GM12875 (cell line): ENCODE data around the gene STK11.

Source experiments
- H3K4me3 ChIP-seq: one replicate; pipeline ENCODE4 v1.5.1; 2011; ENCODE audit warnings: low read depth, low read length, control low read depth
- CTCF ChIP-seq: IDR thresholded peaks from 2 replicates; pipeline ENCODE4 v1.5.1; 2011; ENCODE audit warnings: low read depth, mild to moderate bottlenecking, control low read depth, inconsistent platforms, low read length, moderate library complexity, borderline replicate concordance; ENCODE audit not compliant: insufficient read depth

STK11 gene

DNA sequence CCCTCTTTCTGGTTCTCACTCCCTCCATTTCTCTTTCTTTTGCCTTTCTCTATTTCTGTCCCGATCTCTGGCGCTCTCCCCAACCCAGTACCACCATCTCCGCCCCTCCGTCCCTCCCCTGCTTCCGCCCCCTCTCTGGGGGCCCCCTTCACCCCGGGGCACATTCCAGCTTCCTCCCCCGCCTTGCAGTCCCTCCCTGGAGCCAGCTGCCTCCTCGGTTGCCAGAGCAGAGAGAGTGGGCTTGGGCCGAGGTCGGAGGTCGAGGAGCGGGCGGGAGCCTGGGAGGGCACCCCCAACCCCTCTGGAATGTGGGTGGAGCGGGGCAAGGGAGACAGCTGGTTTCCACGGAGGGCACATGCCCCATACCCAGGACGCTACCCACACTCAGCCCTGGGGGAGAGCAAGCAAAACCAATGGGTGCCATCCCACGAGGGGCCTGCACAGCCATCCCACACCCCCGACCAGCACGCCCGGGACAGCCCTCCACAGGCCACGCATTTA is 57.1 kb downstream of the STK11 start:
- peak overlapping the region; percentile 68 for H3K4me3 ChIP-seq

GRCh38 chr19:1263188-1263587 is 57.6 kb downstream of the STK11 start:
- no peak for TF ChIP-seq CTCF
- H3K4me3 ChIP-seq: peak overlapping the region; percentile 68

More for the DNA sequence above, 57.1 kb downstream of the STK11 start:
- TF ChIP-seq CTCF: no peak

DNA sequence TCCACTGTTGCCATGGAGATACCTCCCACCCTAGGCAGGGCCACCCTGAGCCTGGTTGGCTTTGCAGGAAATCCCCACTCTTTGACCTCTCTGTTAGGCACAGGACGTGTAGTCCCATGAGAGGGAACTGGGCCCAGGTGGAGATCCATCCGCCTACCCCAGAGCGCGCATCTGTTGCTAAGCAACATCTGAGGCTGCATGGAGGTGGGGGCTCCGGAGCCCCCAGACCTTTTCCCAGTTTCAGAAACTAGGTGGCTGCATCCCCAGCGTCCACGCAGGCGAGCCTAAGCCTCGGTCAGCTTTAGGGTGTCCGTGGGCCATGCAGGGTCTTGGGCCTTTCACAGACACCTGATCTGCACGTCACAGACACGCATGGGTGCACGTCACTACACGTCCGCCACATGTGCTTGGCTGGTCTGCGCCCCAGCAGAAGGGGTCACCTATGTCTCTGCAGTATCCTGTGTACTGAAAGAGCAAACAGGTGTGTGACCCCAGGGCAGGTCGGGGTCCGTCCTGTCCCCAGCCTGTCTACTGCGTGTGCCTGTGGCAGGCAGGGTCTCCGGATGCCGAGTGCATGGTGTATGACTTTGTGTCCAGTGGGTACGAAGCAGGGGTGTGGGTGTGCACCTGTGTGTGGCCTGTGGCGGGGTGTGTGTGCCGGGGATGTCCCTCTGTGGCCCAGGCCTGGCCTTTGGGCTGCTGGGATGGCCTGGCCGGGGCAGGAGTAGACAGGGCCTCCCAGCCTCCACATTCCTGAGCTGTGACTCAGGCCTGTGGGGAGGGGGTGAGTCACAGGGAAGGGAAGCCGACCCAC is 59.4 kb downstream of the STK11 start:
- no peak for TF ChIP-seq CTCF
- H3K4me3 ChIP-seq: no peak overlapping the region

DNA sequence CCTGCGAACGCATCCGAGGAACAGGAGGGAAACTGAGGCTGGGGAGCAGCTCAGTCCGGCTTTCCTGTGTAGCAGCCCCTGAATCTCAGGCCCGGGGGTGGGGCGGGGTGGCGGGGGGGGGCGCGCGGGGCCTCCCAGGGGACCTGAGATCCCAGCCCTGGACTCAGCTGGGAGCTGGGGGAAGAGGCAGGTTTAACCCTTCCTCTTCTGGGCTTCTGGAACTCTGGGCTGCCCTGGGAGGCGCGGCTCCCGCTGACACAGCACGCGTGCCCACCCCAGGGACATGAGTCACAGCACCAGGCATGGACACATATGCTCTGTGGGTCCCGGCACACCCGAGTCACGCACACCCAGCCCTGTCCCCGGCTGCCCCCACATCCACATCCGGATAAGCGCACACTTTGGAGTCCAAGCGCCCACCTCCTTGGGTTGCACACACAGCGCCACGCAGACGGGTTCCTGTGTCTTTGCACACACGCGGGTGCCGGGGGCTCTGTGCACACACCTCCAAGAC is 60.1 kb downstream of the STK11 start:
- TF ChIP-seq CTCF: no peak

DNA sequence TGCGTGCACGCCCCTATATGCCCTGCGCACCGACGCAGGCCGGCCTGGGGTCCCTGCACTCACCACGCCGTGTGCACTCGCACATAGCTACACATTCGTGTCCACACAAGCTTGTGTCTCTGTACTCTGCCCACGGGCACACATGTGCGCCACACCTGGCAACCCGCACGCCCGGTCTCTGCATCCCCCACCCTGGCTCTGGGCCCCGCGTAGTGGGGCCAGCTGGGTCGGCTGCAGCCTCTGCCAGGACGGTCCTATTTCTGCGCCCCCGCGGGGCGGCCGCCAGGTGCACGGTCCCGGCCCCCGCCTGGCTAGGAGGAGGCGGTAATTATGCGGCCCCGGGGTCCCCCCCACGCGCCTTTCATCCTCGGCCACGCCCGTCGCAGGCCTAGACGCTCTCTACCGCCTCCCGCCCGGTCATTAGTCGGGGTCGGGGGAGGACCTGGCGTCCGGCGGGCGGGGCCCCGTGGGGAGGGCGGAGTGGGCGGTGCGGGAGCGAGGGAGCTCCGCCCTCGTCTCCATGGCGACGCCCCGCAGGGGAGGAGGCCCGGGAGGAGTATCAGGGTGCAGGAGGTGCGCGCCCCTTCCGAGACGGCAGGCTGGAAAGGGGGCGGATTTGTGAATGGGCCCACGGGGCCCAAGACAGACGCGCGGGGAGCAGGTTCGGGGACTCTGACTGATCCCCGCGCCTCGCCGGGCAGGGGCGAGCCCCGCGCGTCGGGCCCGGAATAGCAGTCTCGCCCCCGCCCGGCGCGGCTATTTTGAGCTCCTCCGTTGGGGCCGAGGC is 60.7 kb downstream of the STK11 start:
- H3K4me3 ChIP-seq: peak overlapping the region; percentile 44
- 0 out of 2 replicates have a peak, but pooled peaks have one; percentile 16 for TF ChIP-seq CTCF

More for the DNA sequence above, 60.1 kb downstream of the STK11 start:
- H3K4me3 ChIP-seq: peak overlapping the region; percentile 44

DNA sequence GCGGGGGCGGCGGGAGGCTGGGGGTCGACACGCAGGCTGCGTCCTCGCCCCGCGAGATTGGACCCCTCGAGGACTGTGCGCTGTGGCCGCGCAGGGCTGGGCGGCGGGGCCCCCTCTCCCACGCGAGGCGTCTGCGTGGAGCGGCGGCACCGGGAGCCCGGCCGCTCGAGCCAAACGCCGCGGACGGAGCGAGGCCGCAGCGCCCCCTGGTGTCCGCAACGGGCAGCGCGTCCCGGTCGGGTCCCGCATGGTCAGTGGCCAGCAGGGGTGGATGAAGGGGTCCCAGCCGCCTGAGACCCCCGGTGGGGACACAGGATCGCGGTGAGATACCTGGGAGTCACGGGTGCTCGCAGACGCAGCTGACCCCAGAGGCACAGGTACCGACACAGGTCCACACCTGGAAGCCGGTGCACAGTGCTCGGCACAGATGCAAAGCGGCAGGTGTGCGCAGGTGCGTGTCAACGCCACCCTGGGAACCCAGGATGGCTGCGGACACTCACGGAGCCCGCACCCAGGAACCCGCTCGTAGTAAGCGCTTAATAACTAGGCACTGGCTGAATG is 61.4 kb downstream of the STK11 start:
- peak; percentile 94 for TF ChIP-seq CTCF
- peak overlapping the region; percentile 44 for H3K4me3 ChIP-seq
